Mesodermal cell (in vitro differentiated cells): Measurements from ENCODE around the gene SLC16A8.
"Not testable (repeated sequence)": the region's sequence is repeated elsewhere in the genome, so short reads cannot be mapped to it uniquely, and the experiment has no call there.

Source experiments
- H3K27ac ChIP-seq: 2 replicates; pipeline ENCODE4 v1.7.0; 2013; ENCODE audit warnings: mild to moderate bottlenecking, low read depth, low read length, moderate library complexity; ENCODE audit not compliant: severe bottlenecking
- H3K36me3 ChIP-seq: 2 replicates; pipeline ENCODE4 v1.7.1; 2013; ENCODE audit warnings: mild to moderate bottlenecking, low read length, moderate library complexity; ENCODE audit not compliant: control insufficient read depth, insufficient read depth
- H3K4me1 ChIP-seq: one replicate; pipeline ENCODE4 v1.7.1; 2013; ENCODE audit warnings: mild to moderate bottlenecking, low read length; ENCODE audit not compliant: insufficient read depth, control insufficient read depth, poor library complexity, severe bottlenecking
- H3K4me3 ChIP-seq: 2 replicates; pipeline ENCODE4 v1.7.0; 2013; ENCODE audit warnings: low read length, control low read depth, mild to moderate bottlenecking; ENCODE audit not compliant: insufficient read depth, poor library complexity, severe bottlenecking; ENCODE audit errors: extremely low read depth
- H3K9me3 ChIP-seq: 2 replicates; pipeline ENCODE4 v1.7.1; 2013; ENCODE audit warnings: mild to moderate bottlenecking, low read length, moderate library complexity; ENCODE audit not compliant: control insufficient read depth
- WGBS, 2 experiments: methylation state at CpG; one replicate each; pipeline ENCODE4 v1.1.5; 2013; ENCODE audit warnings: missing lambda C conversion rate in 2 of 2; ENCODE audit not compliant: insufficient coverage in 2 of 2; 5-methylcytosine and 5-hydroxymethylcytosine counted together

SLC16A8 gene

GRCh38 chr22:38085056-38085455 is 1.1 kb upstream of the SLC16A8 start:
- peaks cover 30% of the 10 kb centered on the region for H3K4me1 ChIP-seq
- no peaks in the 10 kb centered on the region for H3K9me3 ChIP-seq
- 91 to 100% methylated on average over 3 to 12 of the region's 12 CpGs for WGBS, 2 experiments
- no peaks in the 10 kb centered on the region for H3K36me3 ChIP-seq
- H3K27ac ChIP-seq, result no peak overlapping the region
- H3K4me3 ChIP-seq, result no peak overlapping the region

- Histone ChIP-seq H3K4me1 (peaks cover 30% of the 10 kb centered on the region), H3K4me3 (no peak overlapping the region), H3K9me3 (no peaks in the 10 kb centered on the region), H3K36me3 (no peaks in the 10 kb centered on the region), H3K27ac (no peak overlapping the region)
- 88 to 90% methylated on average over 15 of the region's 24 CpGs for WGBS, 2 experiments
These were observed 836 bp downstream of the SLC16A8 start for GRCh38 chr22:38082986-38083710.

DNA sequence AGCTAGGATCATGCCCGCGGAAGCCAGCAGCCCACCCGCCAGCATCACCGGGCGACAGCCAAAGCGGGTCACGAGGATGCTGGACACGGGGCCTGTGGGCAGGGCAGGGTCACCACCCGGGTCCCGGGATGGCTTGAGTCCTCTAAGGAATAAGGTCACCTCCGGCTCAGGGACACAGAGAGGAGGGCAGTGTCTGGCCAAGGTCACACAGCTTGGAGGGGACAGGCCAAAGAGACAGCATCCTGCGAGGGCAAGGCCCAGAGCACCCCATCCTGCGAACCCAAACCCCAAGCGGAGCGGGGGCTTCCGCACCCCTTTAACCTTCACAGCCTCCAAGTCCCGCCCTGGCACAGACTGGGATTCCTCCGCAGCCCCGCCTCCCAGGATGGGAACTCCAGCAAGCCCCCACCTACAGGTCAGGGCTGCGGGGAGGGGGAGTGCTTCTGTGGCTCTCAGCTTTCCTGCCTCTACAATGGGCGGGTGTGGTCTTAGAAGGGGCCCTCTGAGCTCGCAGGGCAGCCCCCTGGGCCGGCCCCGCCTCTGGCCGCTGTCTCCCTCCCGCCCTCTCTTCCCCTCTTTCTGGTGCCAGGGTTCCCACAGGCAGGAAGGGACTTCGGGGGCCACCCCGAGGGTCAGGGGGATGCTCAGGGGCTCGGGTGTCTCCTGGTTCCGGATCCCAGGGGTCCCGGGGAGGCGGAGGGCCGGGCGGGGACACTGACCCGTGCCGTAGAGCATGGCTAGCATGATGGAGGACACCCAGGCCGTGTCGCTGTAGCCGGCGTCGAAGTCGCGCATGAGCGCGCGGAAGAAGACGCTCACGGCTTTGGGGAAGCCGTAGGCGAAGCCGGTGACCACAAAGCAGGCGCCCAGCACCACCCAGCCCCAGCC is 1.8 kb downstream of the SLC16A8 start:
- H3K9me3 ChIP-seq, result no peaks in the 10 kb centered on the region
- no peak overlapping the region for H3K4me3 ChIP-seq
- no peaks in the 10 kb centered on the region for H3K36me3 ChIP-seq
- H3K27ac ChIP-seq, result no peak overlapping the region
- 60 to 72% methylated on average over 38 to 46 of the region's 52 CpGs for WGBS, 2 experiments
- H3K4me1 ChIP-seq, result peaks cover 30% of the 10 kb centered on the region

GRCh38 chr22:38081636-38081940 is 2.4 kb downstream of the SLC16A8 start:
- peaks cover 30% of the 10 kb centered on the region for H3K4me1 ChIP-seq
- H3K36me3 ChIP-seq, result no peaks in the 10 kb centered on the region
- peak overlapping the region; percentile 5 for H3K4me3 ChIP-seq
- H3K9me3 ChIP-seq, result no peaks in the 10 kb centered on the region
- H3K27ac ChIP-seq, result no peak overlapping the region
- 40 to 46% methylated on average over 14 to 17 of the region's 17 CpGs for WGBS, 2 experiments

DNA sequence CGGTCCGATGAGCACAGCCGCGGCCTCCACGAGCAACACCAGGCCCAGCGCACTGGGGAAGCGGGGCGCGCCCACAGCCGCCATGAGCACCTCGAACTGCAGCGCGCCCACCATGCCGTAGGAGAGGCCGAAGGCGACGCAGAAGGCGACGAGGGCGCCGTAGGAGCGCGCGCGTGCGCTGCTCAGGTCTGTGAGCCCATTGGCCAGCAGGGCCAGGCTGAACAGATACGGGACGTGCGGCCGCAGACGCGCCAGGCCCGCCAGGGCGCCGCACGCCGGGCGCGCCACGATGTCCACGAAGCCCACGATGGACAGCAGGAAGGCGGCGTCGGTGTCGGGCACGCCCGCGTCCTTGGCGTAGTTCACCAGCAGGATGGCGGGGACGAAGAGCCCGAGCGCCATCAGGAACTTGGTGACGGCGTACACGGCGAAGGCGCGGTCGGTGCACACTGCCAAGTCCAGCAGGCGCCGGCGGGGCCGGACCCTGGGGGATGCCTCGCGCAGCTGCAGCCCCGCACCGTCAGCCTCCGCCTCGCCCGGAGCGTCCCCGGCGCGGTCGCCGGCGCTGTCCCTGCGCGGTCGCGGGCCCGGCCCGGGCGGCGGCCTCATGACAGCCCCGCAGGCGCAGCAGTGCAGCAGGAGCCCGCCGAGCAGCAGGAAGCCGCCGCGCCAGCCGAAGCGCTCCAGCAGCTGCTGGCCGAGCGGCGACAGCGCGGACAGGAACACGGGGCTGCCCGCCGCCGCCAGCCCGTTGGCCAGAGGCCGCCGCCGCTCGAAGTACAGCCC is 2.9 kb downstream of the SLC16A8 start:
- Histone ChIP-seq H3K9me3 (no peaks in the 10 kb centered on the region), H3K36me3 (no peaks in the 10 kb centered on the region), H3K4me3 (peak overlapping the region; percentile 5), H3K27ac (no peak overlapping the region), H3K4me1 (peaks cover 30% of the 10 kb centered on the region)
- 28 to 37% methylated on average over 102 to 106 of the region's 110 CpGs for WGBS, 2 experiments

- peaks cover 29% of the 10 kb centered on the region for H3K4me1 ChIP-seq
- H3K27ac ChIP-seq, result no peak overlapping the region
- no peaks in the 10 kb centered on the region for H3K36me3 ChIP-seq
- WGBS, 2 experiments, result 90 to 92% methylated on average over 6 to 10 of the region's 11 CpGs
- no peak overlapping the region for H3K4me3 ChIP-seq
- no peaks in the 10 kb centered on the region for H3K9me3 ChIP-seq
These were observed 3.5 kb downstream of the SLC16A8 start for GRCh38 chr22:38080474-38080849.

- WGBS, 2 experiments, result 89 to 92% methylated on average over 5 to 7 of the region's 7 CpGs
- Histone ChIP-seq H3K36me3 (no peaks in the 10 kb centered on the region), H3K9me3 (no peaks in the 10 kb centered on the region), H3K4me1 (peaks cover 27% of the 10 kb centered on the region), H3K27ac (no peak overlapping the region), H3K4me3 (no peak overlapping the region)
These were observed 4.2 kb downstream of the SLC16A8 start for GRCh38 chr22:38079804-38080203.

DNA sequence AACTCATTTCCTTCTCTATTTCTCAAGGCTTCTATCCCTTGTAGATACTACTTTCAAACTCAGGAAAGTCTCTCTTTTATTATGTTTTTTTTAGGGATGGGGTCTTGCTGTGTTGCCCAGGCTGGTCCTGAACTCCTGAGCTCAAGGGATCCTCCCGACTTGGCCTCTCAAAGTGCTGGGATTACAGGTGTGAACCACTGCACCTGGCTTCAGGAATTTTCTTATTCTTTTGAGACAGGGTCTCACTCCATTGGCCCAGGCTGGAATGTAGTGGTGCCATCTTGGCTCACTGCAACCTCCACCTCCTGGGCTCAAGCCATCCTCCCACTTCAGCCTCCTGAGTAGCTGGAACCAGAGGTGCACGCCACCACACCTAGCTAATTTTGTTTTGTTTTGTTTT is 4.8 kb downstream of the SLC16A8 start:
- WGBS, 2 experiments, result 92 to 100% methylated on average over 1 of the region's 2 CpGs
- H3K4me1 ChIP-seq, result peaks cover 22% of the 10 kb centered on the region
- not testable (repeated sequence) for H3K36me3 ChIP-seq

DNA sequence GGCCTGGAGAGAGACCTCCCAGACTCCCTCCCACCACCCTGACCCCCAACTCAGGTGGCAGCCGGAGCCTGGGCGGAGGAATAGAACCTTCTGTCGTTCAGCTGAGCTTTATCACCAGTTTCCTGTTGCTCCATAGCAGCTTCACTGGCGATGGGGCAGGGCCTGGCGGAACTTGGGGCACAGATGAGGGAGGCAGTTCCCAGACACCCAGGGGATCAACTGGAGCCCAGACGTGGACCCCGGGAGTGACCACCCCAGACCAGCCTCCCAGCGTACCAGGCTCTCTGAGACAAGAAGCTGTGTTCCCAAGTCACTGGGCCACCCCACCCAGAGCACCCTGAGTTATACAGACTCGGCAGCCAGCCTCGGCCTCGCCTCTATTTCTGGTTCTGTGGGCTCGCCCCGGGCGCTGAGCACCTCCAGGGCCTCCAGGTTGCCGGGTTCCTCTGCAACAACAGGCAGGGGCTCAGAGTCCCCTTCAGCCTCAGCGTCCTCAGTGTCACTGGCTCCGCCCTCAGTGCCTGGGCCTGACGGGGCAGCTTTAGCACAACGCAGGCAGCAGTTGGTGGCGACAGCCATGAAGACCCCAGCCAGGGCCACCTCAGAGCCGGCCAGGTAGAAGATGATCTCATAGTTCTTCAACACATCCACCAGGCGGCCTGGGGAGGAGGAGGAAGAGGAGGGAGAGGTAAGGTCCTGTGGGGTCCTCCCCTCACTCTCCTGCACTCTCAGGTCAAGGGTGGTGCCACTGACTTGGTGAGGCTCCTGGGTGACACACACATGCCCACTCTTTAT is 5.7 kb downstream of the SLC16A8 start:
- 84 to 89% methylated on average over 18 to 21 of the region's 22 CpGs for WGBS, 2 experiments
- Histone ChIP-seq H3K27ac (no peak overlapping the region), H3K4me1 (peaks cover 14% of the 10 kb centered on the region), H3K9me3 (no peaks in the 10 kb centered on the region), H3K36me3 (peaks cover 3% of the 10 kb centered on the region), H3K4me3 (no peak overlapping the region)

More for the DNA sequence above, 4.8 kb downstream of the SLC16A8 start:
- not testable (repeated sequence) for H3K4me3 ChIP-seq, H3K9me3 ChIP-seq, H3K27ac ChIP-seq

- Histone ChIP-seq H3K9me3 (no peaks in the 10 kb centered on the region), H3K27ac (no peak overlapping the region), H3K4me1 (peaks cover 14% of the 10 kb centered on the region), H3K36me3 (peaks cover 7% of the 10 kb centered on the region), H3K4me3 (no peak overlapping the region)
- WGBS, 2 experiments, result 91% methylated on average over 13 to 14 of the region's 14 CpGs
These were observed 6.4 kb downstream of the SLC16A8 start for GRCh38 chr22:38077595-38077994.
